WERI-Rb-1 (cell line): Measurements from ENCODE around the gene EML2.

Source experiments
- DNase-seq: peaks from one replicate; pipeline ENCODE4 v3.0.0-alpha.2; 2020
- H3K27ac ChIP-seq: fragments of 250-450 bp; sonication (Bioruptor Pico); 2 replicates; pipeline ENCODE4 v1.5.1; 2020; ENCODE audit warnings: mild to moderate bottlenecking, moderate library complexity
- H3K27me3 ChIP-seq: fragments of 250-450 bp; sonication (Bioruptor Pico); 2 replicates; pipeline ENCODE4 v1.5.1; 2021; ENCODE audit warnings: mild to moderate bottlenecking, low read depth, moderate library complexity; ENCODE audit not compliant: insufficient read depth, severe bottlenecking
- H3K36me3 ChIP-seq: fragments of 250-450 bp; sonication (Bioruptor Pico); 2 replicates; pipeline ENCODE4 v1.5.1; 2020; ENCODE audit warnings: mild to moderate bottlenecking, moderate library complexity
- H3K4me3 ChIP-seq: 2 replicates; pipeline ENCODE4 v1.5.1; 2011; ENCODE audit warnings: low read depth, mild to moderate bottlenecking, control low read depth, low read length
- H3K9me3 ChIP-seq: fragments of 250-450 bp; sonication (Bioruptor Pico); 2 replicates; pipeline ENCODE4 v1.5.1; 2021; ENCODE audit warnings: mild to moderate bottlenecking, moderate library complexity; ENCODE audit not compliant: severe bottlenecking
- CTCF ChIP-seq: IDR thresholded peaks from 2 replicates; pipeline ENCODE4 v1.5.1; 2011; ENCODE audit warnings: low read depth, mild to moderate bottlenecking, control low read depth, inconsistent platforms, low read length

The EML2 gene

GRCh38 chr19:45667620-45668341, 28.6 kb upstream of the EML2 start, which contains the start of gene GIPR:
TSS of gene GIPR (plus strand) at chr19:45668221. CDS start at chr19:45669521, 1,300 bp downstream.
- H3K9me3 ChIP-seq = no peaks in the 10 kb centered on the region
- no peaks in the 10 kb centered on the region for H3K27me3 ChIP-seq
- peak within 1 kb of the TSS; percentile 50 for H3K4me3 ChIP-seq
- no peaks in the 10 kb centered on the region for H3K36me3 ChIP-seq
- peak within 1 kb of the TSS; percentile 34 for H3K27ac ChIP-seq
- TF ChIP-seq CTCF = no peak
- DNase-seq = peak; percentile 82

- no peak overlapping the region for H3K4me3 ChIP-seq
- no peak for TF ChIP-seq CTCF
- H3K27me3 ChIP-seq = no peaks in the 10 kb centered on the region
- DNase-seq = no peak
- H3K36me3 ChIP-seq = no peaks in the 10 kb centered on the region
- no peak overlapping the region for H3K27ac ChIP-seq
- H3K9me3 ChIP-seq = no peaks in the 10 kb centered on the region
Measured at GRCh38 chr19:45664575-45664974, 25.4 kb upstream of the EML2 start.

GRCh38 chr19:45663800-45664199, 24.6 kb upstream of the EML2 start:
- no peak overlapping the region for H3K27ac ChIP-seq
- no peaks in the 10 kb centered on the region for H3K27me3 ChIP-seq
- H3K36me3 ChIP-seq = no peaks in the 10 kb centered on the region
- no peaks in the 10 kb centered on the region for H3K9me3 ChIP-seq
- DNase-seq = no peak
- no peak overlapping the region for H3K4me3 ChIP-seq
- no peak for TF ChIP-seq CTCF

GRCh38 chr19:45660636-45661035, 21.4 kb upstream of the EML2 start:
- H3K36me3 ChIP-seq = no peaks in the 10 kb centered on the region
- DNase-seq = no peak
- no peak overlapping the region for H3K27ac ChIP-seq
- TF ChIP-seq CTCF = no peak
- no peaks in the 10 kb centered on the region for H3K27me3 ChIP-seq
- H3K9me3 ChIP-seq = no peaks in the 10 kb centered on the region
- H3K4me3 ChIP-seq = no peak overlapping the region

- peak; percentile 32 for DNase-seq
- no peak for TF ChIP-seq CTCF
- H3K4me3 ChIP-seq = no peak overlapping the region
- H3K9me3 ChIP-seq = no peaks in the 10 kb centered on the region
- no peaks in the 10 kb centered on the region for H3K36me3 ChIP-seq
- no peaks in the 10 kb centered on the region for H3K27me3 ChIP-seq
- peak overlapping the region; percentile 87 for H3K27ac ChIP-seq
Measured at GRCh38 chr19:45659096-45659729, 20.0 kb upstream of the EML2 start.
